RWPE2 (cell line): ENCODE results near the gene KLHL21.
A peak's percentile ranks its signal among the peaks of the same experiment; 100 is the strongest.
"Not testable (repeated sequence)": the region's sequence is repeated elsewhere in the genome, so short reads cannot be mapped to it uniquely, and the experiment has no call there.

Source experiments
- ATAC-seq: fragments of 200-7000 bp; cut with Tn5 transposase; 3 replicates; pipeline ENCODE4 v1.9.1; 2021; ENCODE audit warnings: low read depth
- DNase-seq: peaks from one replicate; pipeline ENCODE4 v3.0.0-alpha.2; 2020; ENCODE audit warnings: low spot score
- H3K27ac ChIP-seq: fragments of 450-650 bp; 2 replicates; pipeline ENCODE4 v1.5.1; 2017; ENCODE audit warnings: mild to moderate bottlenecking; ENCODE audit not compliant: poor library complexity, severe bottlenecking
- H3K27me3 ChIP-seq: fragments of 250-450 bp; sonication (Bioruptor Pico); 2 replicates; pipeline ENCODE4 v1.5.1; 2021; ENCODE audit warnings: mild to moderate bottlenecking, moderate library complexity; ENCODE audit not compliant: insufficient read depth, poor library complexity, severe bottlenecking
- H3K36me3 ChIP-seq: fragments of 250-450 bp; sonication (Bioruptor Pico); 2 replicates; pipeline ENCODE4 v1.5.1; 2020; ENCODE audit warnings: low read depth, mild to moderate bottlenecking, moderate library complexity
- H3K4me1 ChIP-seq: fragments of 250-450 bp; sonication (Bioruptor Pico); 2 replicates; pipeline ENCODE4 v1.5.1; 2021; ENCODE audit warnings: mild to moderate bottlenecking, moderate library complexity; ENCODE audit not compliant: insufficient read depth, poor library complexity, severe bottlenecking
- H3K4me3 ChIP-seq: fragments of 250-450 bp; sonication (Bioruptor Pico); 2 replicates; pipeline ENCODE4 v1.5.1; 2021; ENCODE audit warnings: mild to moderate bottlenecking, moderate library complexity; ENCODE audit not compliant: severe bottlenecking
- H3K9me3 ChIP-seq: fragments of 250-450 bp; sonication (Bioruptor Pico); 2 replicates; pipeline ENCODE4 v1.5.1; 2021; ENCODE audit warnings: mild to moderate bottlenecking, moderate library complexity; ENCODE audit not compliant: severe bottlenecking
- CTCF ChIP-seq: fragments of 450-650 bp; IDR thresholded peaks from one replicate; pipeline ENCODE4 v1.5.1; 2017; ENCODE audit warnings: mild to moderate bottlenecking, moderate library complexity; ENCODE audit not compliant: poor library complexity, severe bottlenecking

The KLHL21 gene

GRCh38 chr1:6602669-6603237 lies at the start of gene KLHL21:
Gene KLHL21, minus strand, starts transcription at chr1:6602869. Its CDS starts 52 bp downstream, at chr1:6602817.
- no peaks in the 10 kb centered on the region for H3K9me3 ChIP-seq
- H3K27ac ChIP-seq, result peak within 1 kb of the TSS; percentile 85
- peak; percentile 83 for DNase-seq
- TF ChIP-seq CTCF, result no peak
- ATAC-seq, result peak; percentile 36
- H3K4me1 ChIP-seq, result peaks cover 25% of the 10 kb centered on the region
- no peaks in the 10 kb centered on the region for H3K27me3 ChIP-seq
- peaks cover 20% of the 10 kb centered on the region for H3K36me3 ChIP-seq
- H3K4me3 ChIP-seq, result peak within 1 kb of the TSS; percentile 52

- DNase-seq (no peak), ATAC-seq (no peak)
- TF ChIP-seq CTCF, result no peak
- peaks cover 41% of the 10 kb centered on the region for H3K36me3 ChIP-seq
- H3K27me3 ChIP-seq, result no peaks in the 10 kb centered on the region
- no peaks in the 10 kb centered on the region for H3K4me1 ChIP-seq
- no peak overlapping the region for H3K27ac ChIP-seq
- H3K9me3 ChIP-seq, result no peaks in the 10 kb centered on the region
- no peak overlapping the region for H3K4me3 ChIP-seq
These were observed 49.2 kb upstream of the KLHL21 start for GRCh38 chr1:6651909-6652308.

- no peaks in the 10 kb centered on the region for H3K4me1 ChIP-seq
- H3K27me3 ChIP-seq, result no peaks in the 10 kb centered on the region
- ATAC-seq (no peak), DNase-seq (no peak)
- peaks cover 40% of the 10 kb centered on the region for H3K36me3 ChIP-seq
- no peak overlapping the region for H3K27ac ChIP-seq
- no peaks in the 10 kb centered on the region for H3K9me3 ChIP-seq
- TF ChIP-seq CTCF, result no peak
- H3K4me3 ChIP-seq, result no peak overlapping the region
These were observed 45.9 kb upstream of the KLHL21 start for GRCh38 chr1:6648556-6648955.

- no peak overlapping the region for H3K27ac ChIP-seq
- H3K4me3 ChIP-seq, result no peak overlapping the region
- peak; percentile 63 for TF ChIP-seq CTCF
- H3K27me3 ChIP-seq, result no peaks in the 10 kb centered on the region
- no peaks in the 10 kb centered on the region for H3K9me3 ChIP-seq
- no peak for DNase-seq
- H3K4me1 ChIP-seq, result no peaks in the 10 kb centered on the region
- H3K36me3 ChIP-seq, result peaks cover 33% of the 10 kb centered on the region
- 0 out of 3 replicates have a peak, but pooled peaks have one; percentile 21 for ATAC-seq
These were observed 44.0 kb upstream of the KLHL21 start for GRCh38 chr1:6646499-6647148.

- Histone ChIP-seq H3K27me3 (no peaks in the 10 kb centered on the region), H3K36me3 (peaks cover 32% of the 10 kb centered on the region)
- ATAC-seq, result no peak
These were observed 42.3 kb upstream of the KLHL21 start for GRCh38 chr1:6645018-6645417.

GRCh38 chr1:6640867-6641266 lies 38.2 kb upstream of the KLHL21 start:
- H3K36me3 ChIP-seq, result peaks cover 68% of the 10 kb centered on the region
- H3K4me1 ChIP-seq, H3K9me3 ChIP-seq, ATAC-seq, DNase-seq, H3K4me3 ChIP-seq, H3K27me3 ChIP-seq, H3K27ac ChIP-seq: not testable (repeated sequence)

More at GRCh38 chr1:6645018-6645417, 42.3 kb upstream of the KLHL21 start:
- Histone ChIP-seq H3K9me3 (no peaks in the 10 kb centered on the region), H3K4me1 (no peaks in the 10 kb centered on the region), H3K4me3 (no peak overlapping the region), H3K27ac (no peak overlapping the region)
- TF ChIP-seq CTCF, result no peak
- no peak for DNase-seq
